ENCODE measurements around the gene FAM131B. TPM values are rescaled to one million over a fixed set of nuclear protein-coding genes. Genes with fewer than 3 reads are reported as not detected.

The FAM131B gene
- total RNA-seq, 1 experiment from 2014 or later = 1.1 TPM

DNA sequence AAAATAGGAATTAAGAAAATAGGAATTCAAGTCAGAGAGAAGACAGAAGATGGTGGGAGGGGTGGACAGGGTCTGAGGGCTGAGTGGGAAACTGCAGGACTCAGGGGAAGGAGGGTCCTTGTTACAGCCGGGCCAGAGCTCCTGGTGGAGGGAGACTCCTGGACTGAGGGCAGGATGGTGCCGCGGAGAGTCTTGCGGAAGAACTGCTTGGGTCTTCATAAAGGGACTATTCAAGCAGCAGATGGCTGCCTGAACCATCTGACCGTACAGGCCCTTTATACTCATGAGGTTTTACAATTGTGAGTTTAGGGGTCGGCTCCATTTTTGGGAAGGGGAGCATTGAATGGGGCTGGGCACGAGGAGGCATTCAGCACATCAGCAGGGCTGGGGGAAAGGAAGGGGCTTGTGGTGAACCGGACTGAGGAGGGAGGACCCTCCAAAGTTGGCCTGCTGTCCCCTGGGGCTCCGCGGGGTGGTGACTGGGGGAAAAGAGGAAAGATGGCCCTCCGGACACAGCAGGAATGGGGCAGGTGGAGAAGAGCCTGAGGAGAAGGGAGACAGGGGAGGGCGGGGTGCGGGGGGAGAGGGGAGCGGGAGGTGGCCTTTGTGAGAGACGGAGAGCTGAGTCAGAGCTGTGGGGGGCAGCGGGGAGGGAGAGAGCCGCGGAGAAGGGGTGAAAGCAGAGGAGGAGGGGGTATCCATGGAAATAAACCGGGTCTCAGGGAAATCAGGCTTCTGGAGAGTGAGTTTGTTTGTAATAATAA is 1.5 kb downstream of the FAM131B start:
- DNase-seq (ENCODE audit: low read depth) = no peak

DNA sequence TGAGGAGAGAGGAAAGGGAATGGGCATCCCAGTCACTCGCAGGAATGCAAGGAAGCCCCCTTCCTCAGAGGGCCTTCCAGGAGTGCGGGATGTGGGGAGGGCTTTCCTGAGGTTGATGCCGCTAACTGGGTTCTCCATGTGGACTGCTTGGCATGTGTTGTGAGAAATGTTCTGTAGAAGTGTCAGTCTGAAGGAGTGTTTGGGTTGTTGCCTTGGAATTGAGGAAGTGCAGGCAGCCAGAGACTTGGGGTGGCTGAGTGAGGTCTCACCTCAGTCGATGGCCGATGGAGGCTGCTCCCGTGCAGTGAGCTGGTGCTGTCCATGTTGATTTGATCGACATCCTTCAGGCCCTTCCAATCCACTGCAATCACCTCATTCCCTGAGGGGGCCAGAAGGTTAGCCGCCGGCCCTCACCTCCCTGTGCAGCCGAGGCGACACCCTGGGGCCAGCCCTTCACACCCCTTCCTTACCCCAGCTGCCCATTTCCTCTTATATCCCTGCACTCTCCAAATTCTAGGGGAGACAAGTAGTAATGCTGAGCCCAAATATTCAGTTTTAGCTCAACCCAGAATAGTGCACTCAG is 2.7 kb downstream of the FAM131B start:
- no peak for DNase-seq (ENCODE audit: low read depth)

DNA sequence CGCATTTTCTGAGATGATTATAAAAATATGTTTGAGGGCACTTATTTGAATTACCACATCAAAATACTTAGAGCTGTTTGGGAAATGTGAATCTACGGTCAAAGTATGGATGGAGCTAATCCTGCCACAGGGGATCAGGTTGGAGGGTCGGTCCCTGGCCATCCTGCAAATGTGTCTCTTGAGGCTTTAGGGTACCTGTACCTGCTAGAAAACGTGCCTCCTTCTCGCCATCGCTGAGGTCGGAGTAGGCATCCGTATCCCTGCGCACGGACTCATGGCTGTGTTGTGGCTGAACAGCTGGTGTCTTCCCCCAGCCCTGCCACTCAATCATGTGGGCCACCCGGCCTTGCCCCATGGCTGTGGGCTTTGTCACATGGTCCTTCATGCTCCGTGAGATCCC is 3.9 kb downstream of the FAM131B start:
- no peak for DNase-seq (ENCODE audit: low read depth)

DNA sequence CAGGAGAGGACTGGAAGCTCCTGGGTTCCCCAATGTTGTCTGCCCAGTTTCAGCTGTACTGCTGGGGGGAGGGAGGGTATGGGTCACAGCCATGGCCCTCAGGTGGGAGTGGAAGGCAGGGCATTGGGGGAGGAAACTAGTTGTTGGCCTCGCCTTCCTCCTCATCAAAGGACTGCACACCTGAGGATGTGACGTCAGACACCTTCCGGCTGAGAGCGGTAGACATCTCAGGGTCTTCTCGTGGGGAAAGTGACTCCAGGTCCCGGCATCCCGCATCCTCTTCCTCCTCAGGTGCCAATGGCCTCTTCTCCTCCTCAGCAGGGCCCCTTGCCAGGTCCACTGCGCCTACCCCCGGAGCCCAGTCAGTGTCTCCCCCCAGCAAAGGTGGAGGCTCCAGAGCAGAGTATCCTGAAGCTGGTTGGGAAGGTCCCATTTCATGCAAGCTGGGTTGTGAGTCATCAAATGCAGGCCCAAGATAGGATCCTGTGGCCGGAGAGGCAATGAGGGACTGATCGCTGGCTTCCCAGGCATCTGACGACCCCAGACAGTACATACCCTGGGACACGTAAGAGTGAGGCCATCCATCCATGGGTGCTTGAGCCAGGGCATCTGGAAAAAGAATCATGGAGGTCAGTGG is 6.0 kb downstream of the FAM131B start:
- no peak for DNase-seq (ENCODE audit: low read depth)

DNA sequence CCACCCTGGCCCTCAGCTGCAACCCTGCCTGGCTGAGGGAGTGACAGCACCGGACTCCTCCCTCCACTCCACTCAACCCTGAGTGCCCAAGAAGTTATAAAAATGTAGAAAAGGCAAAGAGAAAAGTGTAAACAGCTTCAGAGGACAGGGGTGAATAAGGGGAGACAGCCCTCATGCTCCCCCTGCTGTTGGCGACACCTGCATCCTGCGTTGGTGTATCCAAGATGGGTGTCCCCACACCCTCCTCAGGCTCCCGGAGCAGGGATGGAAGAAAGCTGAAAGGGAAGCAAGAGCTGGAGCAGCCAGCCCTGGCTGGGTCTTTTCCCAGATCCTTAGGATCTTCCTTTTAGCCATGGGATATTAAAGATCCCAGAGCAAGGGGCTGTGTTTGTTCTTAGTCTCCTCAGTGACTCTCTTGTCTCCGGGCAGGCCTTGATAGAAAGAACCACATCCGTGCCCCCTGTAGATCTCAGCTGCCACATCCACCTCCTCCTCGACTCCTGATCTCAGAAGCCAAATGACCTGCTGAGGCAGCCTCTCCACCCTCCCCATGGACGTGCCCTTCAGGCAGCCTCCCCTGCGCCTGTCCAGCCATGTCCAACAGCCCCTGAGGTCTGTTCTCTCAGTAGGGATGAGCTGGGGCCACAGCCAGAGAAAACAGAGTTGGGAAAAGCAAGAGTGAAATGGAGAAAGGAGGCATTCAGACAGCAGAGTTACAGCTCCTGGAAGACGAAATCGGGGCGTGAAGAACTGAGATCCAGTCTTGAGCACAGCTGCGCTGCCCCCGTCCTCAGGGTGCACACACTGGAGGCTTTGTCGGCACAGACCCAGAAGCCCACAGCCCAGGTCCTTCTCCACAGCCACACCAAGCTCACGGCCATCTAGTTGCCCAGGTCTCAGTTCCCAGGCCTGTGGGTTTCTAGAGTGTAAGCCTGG is 6.8 kb downstream of the FAM131B start:
- DNase-seq (ENCODE audit: low read depth) = no peak

DNA sequence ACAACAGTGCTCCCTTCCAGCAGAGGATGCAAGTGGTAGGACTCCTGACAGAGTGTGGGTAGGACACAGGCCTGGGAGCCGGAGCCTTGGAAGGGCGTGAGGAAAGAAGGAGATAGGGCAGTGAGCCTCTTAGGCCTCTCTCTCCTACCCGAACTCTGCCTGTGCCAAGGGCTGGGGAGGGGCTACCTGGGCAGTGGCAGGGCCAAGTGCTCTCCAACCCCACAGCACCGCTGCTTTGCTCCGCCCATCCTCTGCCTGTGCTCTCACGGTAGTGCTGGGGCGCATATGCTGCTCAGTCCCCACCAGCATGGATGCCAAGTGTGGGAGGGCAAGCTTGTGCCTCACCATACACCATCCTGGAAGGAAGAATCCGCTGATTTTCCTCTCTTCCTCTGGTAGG is 7.5 kb downstream of the FAM131B start:
- DNase-seq (ENCODE audit: low read depth) = no peak

DNA sequence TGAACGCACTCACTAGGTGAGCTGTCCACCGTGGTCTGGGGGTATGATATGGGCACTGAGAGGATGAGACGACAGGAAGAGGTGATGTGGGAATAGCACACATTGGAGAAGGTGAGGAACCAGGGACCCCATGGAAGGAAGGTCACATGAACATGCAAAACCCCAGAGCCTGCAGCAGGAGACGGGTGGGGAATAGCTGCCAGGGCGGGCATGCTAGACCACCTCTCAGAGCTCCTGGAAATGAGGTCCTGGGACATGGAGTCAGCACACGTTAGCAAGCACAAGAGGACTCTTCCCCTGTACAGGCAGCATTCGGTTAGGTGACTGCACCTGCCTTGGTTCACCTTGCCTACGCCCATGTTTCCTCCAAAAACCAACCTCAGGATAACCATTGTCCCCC is 8.1 kb downstream of the FAM131B start:
- no peak for DNase-seq (ENCODE audit: low read depth)

DNA sequence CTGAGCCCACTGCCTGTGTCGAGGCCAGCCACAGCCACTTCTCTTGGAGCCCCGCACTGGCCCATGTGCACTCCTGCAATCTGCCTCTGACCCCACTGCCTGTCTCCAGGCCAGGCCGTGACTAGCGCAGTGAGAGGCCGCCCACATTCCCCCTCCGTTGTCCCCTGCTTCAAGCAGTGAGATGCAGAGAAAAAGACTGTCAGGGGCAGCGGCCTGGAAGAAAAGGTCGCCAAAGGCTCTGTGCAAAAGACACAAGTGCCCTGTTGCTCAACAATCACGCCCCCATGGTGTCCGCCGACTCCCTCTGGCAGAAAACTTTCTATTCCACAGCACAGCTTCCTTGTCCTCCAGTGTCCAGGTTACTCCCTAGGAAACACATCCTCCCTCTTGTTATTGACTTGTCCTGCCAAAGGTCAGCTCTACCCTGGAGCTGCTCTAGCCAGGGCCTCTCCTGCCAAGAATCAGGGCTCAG is 9.9 kb downstream of the FAM131B start:
- no peak for DNase-seq (ENCODE audit: low read depth)

DNA sequence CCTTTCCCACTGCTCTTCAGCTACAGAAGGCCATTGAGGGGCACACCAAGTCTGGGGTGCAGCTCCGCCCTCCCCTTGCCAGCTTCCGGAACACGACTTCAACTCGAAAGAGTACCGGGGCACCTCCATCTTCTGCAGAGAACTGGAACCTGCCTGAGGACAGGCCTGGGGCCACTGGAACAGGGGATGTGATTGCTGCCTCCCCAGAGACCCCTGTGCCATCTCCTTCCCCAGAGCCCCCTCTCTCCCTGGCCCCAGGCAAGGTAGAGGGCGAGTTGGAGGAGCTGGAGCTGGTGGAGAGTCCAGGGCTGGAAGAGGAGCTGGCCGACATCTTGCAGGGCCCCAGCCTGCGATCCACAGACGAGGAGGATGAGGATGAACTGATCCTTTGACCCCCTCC is 10.9 kb downstream of the FAM131B start:
- no peak for DNase-seq (ENCODE audit: low read depth)

DNA sequence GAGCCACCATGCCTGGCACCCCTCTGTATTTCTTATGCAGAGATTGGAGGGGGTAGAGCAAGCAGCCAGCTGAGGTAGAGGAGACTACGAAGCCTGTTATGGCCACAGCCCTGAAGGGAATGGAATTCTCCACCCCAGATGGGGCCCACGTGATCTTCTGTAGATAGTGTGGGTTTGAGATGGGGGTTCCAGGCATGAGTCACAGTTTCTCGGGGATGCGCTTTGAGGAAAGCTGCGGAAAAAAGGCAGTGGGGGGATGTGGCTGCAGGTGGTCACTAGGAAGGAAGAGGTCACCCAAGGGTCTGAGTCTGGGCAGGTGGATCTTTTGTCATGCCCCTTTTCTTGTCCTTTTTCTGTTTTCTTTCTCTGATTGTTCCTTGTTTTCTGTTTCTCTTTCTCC is 11.5 kb downstream of the FAM131B start:
- DNase-seq (ENCODE audit: low read depth) = no peak

DNA sequence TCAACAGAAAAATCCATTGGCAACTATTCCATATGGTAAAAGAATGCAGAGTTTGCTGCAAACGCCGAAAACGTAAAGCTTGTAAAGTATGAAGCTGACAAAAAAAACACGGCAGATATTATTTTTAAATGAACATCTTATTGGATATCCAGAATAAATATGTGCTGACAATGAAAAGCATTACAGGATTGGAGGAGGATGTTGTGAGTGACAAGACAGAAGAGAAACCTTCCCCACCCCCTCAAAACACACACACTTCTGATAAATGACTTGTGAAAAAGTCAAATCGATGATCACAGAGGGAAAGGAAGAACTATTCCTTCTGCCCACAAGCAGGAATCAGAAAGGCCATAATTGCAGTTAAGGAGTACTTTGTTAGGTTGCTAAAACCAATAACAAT is 14.6 kb downstream of the FAM131B start:
- DNase-seq (ENCODE audit: low read depth) = no peak

DNA sequence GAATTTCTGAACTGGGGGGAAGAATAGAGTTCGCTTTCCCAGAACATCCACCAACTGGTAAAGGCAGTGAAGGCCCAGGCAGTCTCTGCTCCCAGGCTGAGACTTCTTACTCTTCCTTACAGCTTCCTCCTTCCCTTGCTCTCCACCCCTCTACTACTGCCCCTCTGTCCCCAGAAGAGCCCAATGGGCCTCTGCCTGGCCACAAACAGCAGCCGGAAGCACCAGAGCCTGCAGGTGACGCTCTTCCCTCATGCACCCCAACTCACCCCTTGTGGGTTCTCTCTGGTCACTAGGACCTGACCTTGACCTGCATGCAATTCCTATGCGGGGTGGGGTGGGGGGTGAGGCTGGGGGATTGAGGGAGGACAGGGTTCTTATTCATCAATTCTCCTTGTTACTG is 16.5 kb downstream of the FAM131B start:
- no peak for DNase-seq (ENCODE audit: low read depth)

DNA sequence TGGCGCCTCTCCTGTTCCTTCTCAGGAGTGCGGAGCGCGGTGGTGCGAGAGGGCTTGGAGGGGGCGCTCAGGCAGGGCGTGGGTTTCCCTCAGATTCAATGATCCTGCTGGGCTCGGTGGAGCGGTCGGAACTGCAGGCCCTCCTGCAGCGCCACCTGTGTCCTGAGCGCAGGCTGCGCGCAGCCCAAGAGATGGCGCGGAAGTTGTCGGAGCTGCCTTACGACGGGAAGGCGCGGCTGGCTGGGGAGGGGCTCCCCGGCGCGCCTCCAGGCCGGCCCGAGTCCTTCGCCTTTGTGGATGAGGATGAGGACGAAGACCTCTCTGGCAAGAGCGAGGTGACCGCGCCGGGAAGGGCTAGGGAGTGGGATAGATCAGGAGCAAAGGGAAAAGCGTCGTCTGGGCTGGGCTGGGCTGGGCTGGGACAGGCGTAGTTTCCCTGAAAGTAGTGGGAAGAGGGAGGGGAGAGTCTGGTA is 17.0 kb downstream of the FAM131B start:
- no peak for DNase-seq (ENCODE audit: low read depth)

DNA sequence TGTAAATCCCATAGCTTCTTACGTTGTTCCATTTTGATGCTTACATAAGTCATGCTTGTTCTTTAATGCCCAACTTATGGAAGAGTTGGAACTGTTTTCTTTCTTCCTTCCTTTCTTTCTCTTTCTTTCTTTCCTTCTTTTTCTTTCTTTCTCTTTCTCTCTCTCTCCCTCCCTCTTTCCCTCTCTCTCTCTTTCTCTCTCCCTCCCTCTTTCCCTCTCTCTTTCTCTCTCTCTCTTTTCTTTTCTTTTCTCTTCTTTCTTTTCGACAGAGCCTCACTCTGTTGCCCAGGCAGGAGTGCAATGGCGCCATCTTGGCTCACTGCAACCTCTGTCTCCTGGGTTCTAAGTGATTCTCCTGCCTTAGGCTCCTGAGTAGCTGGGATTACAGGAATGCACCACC is 18.9 kb downstream of the FAM131B start:
- no peak for DNase-seq (ENCODE audit: low read depth)

DNA sequence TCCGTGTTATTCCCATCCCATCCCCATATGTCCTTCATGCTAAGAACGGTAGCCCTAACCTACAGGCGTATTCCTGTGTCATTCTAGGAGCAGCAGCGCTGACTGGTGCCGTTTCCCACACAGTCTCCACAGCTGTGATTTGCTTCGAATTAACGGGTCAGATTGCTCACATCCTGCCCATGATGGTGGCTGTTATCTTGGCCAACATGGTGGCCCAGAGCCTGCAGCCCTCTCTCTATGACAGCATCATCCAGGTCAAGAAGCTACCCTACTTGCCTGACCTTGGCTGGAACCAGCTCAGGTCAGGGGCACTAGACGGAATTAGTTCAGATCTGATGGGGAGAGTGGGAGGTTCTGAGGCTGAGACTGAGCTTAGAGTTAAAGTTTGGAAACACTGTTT is 20.7 kb downstream of the FAM131B start:
- DNase-seq (ENCODE audit: low read depth) = no peak

DNA sequence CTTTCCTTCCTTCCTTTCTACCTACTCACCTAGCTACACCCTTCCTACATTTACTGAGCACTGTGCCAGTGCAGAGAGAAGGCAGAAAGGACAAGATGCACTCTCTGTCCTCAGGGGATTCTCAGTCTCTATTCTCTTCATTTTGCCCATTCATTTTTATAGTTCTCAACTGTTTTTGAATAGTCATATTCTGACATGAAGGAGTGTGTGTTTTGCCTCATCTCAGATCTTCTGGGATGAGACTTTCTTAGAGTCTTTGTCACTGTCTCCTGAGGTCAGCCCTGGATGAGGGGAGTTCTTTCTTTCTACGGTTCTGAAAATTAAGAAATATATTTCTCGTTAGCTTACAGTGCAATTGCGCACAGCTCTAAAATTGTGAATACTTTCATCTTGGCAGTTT is 25.3 kb downstream of the FAM131B start:
- DNase-seq (ENCODE audit: low read depth) = no peak

DNA sequence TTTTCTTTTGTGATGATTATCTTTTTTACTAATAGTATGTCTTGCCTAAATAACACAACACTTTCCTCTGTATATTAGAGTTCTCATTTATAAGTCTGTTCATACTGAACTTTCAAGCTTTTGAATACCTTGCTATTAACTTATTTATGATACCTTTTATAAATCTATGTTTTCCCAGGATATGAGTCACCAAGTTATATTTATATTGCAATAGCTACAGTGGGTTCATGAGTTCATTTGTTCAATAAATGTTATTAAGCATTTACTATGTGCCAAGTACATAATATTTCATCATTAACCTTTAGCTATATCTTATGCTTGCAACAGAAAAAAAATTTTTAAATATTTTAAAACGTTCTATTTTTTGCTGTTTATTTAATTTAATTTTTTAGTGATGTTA is 28.3 kb downstream of the FAM131B start:
- no peak for DNase-seq (ENCODE audit: low read depth)

DNA sequence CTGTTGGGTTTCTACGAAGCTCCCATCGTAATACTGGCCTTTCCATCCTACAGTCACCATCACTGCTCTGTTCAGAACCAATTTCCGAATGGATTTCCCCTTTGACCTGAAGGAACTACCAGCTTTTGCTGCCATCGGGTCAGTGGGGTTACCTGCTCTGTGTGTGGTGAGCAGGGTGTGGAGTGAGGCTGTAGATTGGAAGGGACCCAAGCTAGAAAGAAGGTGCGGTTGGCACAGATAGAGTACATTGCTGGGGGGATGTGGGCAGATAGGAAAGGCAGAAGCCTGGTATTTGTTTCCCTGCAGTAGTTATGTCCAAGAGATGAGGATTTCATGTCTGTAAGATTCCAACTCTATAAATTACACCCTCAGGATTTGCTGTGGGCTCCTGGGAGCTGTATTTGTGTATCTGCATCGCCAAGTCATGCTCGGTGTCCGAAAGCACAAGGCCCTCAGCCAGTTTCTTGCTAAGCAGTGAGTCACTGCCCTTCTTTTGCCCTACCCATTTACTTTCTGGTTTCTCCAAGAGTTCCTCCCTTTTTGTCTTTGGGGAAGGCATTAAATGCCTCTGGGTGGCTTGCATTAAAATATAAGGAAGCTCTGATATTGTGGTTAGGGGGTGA is 31.2 kb downstream of the FAM131B start:
- peak; percentile 90 for DNase-seq (ENCODE audit: low read depth)

DNA sequence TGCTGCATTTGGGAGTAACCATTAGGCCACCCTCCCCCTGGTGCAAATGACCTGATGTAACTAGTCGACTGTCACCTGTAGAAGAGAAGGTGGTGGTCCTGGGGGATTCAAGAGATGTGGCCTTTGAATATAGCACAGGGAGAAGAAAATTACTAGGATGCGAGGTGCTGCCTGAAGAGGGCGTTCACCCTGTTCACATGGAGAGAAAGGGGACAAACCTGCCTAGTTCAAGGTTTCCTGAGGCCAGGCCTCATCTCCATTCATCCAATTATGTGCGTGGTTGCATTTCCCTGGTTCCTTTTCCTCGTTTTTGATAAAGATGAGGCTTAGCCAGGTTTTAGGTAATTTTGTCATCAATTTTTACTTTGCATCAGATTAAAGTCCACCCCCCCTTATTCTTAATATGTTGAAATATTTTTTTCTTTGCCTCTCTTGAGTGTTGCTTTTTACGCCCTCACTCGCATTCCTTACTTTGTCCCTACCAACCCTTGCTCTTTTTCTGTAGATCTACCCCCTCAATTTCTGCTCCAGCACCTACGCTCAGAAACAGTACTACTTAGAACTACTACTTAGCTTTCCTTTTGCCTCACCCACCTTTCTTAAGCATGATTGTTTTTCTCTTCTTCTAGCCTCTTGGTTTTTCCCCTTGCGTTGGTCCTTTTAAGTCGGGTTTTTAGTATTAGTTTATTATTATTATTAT is 32.9 kb downstream of the FAM131B start:
- DNase-seq (ENCODE audit: low read depth) = no peak

DNA sequence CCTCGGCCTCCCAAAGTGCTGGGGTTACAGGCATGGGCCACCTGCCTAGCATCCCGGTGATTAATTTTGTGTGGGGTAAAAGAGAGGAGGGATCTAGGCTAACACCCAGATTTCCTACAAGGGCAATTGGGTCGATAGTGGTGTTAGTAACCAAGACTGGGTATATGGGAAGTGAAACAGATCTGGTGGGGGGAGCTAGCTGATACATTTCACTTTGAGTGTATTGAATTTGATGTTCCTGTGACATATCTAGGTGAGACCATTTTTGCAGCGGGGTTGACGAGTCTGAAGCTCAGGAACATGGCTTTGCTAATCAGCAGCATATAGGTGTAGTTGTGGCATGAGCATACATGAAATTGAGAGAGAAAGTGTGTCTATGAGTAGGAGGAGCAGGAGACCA is 34.6 kb downstream of the FAM131B start:
- DNase-seq (ENCODE audit: low read depth) = no peak

DNA sequence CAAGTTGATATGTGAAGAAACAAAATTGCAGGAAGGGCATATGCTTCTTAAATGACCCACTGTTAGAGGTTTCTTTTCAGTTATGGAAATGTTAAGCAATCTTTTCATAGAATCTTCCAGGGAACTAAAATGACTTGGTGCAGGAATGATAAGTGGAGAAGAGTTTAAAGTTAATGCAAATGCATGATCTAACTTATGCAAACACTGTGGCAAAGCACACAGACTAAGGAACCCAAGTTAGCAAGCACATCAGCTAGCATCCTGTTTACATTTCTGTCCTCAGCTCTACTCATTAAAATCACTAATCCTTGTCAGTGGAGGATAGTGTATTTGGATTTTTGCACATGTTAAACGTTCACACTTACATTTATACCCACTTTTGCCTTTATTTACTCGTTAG is 37.3 kb downstream of the FAM131B start:
- no peak for DNase-seq (ENCODE audit: low read depth)

All from LHCN-M2 (cell line).